B cell (primary cell): ENCODE data around the gene FLT3LG.

ENCODE experiments used
- CTCF ChIP-seq: fragments of 200-600 bp; IDR thresholded peaks from one replicate; pipeline ENCODE4 v1.8.0; 2022; ENCODE audit warnings: antibody characterized with exemption, mild to moderate bottlenecking
- EZH2 ChIP-seq: IDR thresholded peaks from 2 replicates; pipeline ENCODE4 v1.6.1; 2012; ENCODE audit warnings: borderline replicate concordance, low read depth, mild to moderate bottlenecking, moderate library complexity, low read length; ENCODE audit not compliant: insufficient read depth, poor library complexity, severe bottlenecking

- no peak for TF ChIP-seq EZH2
- no peak for TF ChIP-seq CTCF
These were observed 40.1 kb downstream of the FLT3LG start for GRCh38 chr19:49514151-49514550.
